HEK293T (cell line): ENCODE measurements around the gene TNS3.

Source experiments
- FOXA1 ChIP-seq: fragments of 450-650 bp; IDR thresholded peaks from 2 replicates; pipeline ENCODE4 v1.6.1; 2016; ENCODE audit warnings: mild to moderate bottlenecking
- FOXK2 ChIP-seq: fragments of 450-650 bp; IDR thresholded peaks from 2 replicates; pipeline ENCODE4 v1.6.1; 2016; ENCODE audit warnings: mild to moderate bottlenecking

- TF ChIP-seq FOXA1 (no peak), FOXK2 (no peak)
Measured at GRCh38 chr7:47521816-47522561, 59.9 kb downstream of the TNS3 start.
